SU-DHL-6 (cell line): ENCODE data around the gene GRAMD4.

Experiments used
- EZH2phosphoT487 ChIP-seq: fragments of 200-600 bp; sonication (generic), shearing (Covaris generic); conservative IDR thresholded peaks from 2 replicates; pipeline ENCODE4 v1.6.1; 2018; ENCODE audit warnings: mild to moderate bottlenecking, antibody characterized with exemption, low read length, moderate library complexity, mixed read lengths
- TF ChIP-seq, protein P1 (sequence below): fragments of 200-600 bp; sonication (generic); IDR thresholded peaks from one replicate; pipeline ENCODE4 v1.5.1; 2017; ENCODE audit warnings: antibody characterized with exemption, mild to moderate bottlenecking, low read length, moderate library complexity; ENCODE audit not compliant: insufficient read depth, poor library complexity, severe bottlenecking

DNA sequence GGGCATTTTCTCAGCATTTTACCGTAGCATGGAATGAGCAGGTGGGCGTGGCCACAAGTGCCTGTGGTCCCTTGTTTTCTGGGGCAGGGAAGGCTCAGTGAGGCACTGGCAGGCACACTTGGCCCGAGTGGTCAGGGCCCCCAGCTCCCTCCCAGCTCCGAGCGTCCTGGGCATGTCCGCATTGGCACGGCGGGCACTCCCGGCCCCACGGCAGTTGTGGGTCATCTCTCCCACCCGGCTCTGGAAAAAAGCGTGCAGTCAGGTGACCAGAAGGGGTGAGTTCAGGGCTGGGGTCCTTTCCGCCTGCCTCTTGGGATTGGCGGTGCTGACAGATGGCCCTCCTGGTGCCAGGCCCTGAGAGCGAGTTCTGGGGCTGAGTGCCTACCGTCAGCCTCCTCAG lies 55.8 kb downstream of the GRAMD4 start:
- TF ChIP-seq, protein P1, sequence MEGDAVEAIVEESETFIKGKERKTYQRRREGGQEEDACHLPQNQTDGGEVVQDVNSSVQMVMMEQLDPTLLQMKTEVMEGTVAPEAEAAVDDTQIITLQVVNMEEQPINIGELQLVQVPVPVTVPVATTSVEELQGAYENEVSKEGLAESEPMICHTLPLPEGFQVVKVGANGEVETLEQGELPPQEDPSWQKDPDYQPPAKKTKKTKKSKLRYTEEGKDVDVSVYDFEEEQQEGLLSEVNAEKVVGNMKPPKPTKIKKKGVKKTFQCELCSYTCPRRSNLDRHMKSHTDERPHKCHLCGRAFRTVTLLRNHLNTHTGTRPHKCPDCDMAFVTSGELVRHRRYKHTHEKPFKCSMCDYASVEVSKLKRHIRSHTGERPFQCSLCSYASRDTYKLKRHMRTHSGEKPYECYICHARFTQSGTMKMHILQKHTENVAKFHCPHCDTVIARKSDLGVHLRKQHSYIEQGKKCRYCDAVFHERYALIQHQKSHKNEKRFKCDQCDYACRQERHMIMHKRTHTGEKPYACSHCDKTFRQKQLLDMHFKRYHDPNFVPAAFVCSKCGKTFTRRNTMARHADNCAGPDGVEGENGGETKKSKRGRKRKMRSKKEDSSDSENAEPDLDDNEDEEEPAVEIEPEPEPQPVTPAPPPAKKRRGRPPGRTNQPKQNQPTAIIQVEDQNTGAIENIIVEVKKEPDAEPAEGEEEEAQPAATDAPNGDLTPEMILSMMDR = no peak
- no peak for TF ChIP-seq EZH2phosphoT487
